OCI-LY1 (cell line): ENCODE data around the gene DDX53.

Experiments used
- H2AFZ ChIP-seq: fragments of 200-600 bp; sonication (generic), shearing (Covaris generic); 2 replicates; pipeline ENCODE4 v1.6.0; 2014; ENCODE audit warnings: antibody characterized with exemption, mild to moderate bottlenecking, low read length
- H3F3A ChIP-seq: fragments of 200-600 bp; sonication (generic), shearing (Covaris generic); 2 replicates; pipeline ENCODE4 v1.6.0; 2014; ENCODE audit warnings: mild to moderate bottlenecking, antibody characterized with exemption, low read length, moderate library complexity; ENCODE audit not compliant: insufficient read depth
- H3K27ac ChIP-seq: fragments of 200-600 bp; sonication (generic); 2 replicates; pipeline ENCODE4 v1.5.1; 2014; ENCODE audit warnings: low read length, mixed run types, mild to moderate bottlenecking, low read depth; ENCODE audit not compliant: poor library complexity, severe bottlenecking
- H3K27me3 ChIP-seq: fragments of 200-600 bp; sonication (generic); 2 replicates; pipeline ENCODE4 v1.6.0; 2014; ENCODE audit warnings: antibody characterized with exemption, mild to moderate bottlenecking, low read length, moderate library complexity; ENCODE audit not compliant: insufficient read depth
- H3K36me3 ChIP-seq: fragments of 200-600 bp; sonication (generic); 2 replicates; pipeline ENCODE4 v1.6.1; 2014; ENCODE audit warnings: mild to moderate bottlenecking, antibody characterized with exemption, low read length, moderate library complexity, mixed read lengths; ENCODE audit not compliant: insufficient read depth
- H3K4me1 ChIP-seq: fragments of 200-600 bp; sonication (generic); 2 replicates; pipeline ENCODE4 v1.5.1; 2014; ENCODE audit warnings: mild to moderate bottlenecking, low read length, moderate library complexity; ENCODE audit not compliant: insufficient read depth, severe bottlenecking
- H3K4me2 ChIP-seq: fragments of 200-600 bp; sonication (generic), shearing (Covaris generic); 2 replicates; pipeline ENCODE4 v1.6.1; 2014; ENCODE audit warnings: low read length
- H3K4me3 ChIP-seq: fragments of 200-600 bp; sonication (generic); 2 replicates; pipeline ENCODE4 v1.5.1; 2014; ENCODE audit warnings: low read length, low read depth, mild to moderate bottlenecking, mixed read lengths; ENCODE audit not compliant: poor library complexity, severe bottlenecking
- H3K79me2 ChIP-seq: fragments of 200-600 bp; shearing (Covaris generic); 2 replicates; pipeline ENCODE4 v1.6.1; 2016; ENCODE audit warnings: mixed run types, low read length, mixed read lengths; ENCODE audit not compliant: insufficient read depth
- H3K9ac ChIP-seq: fragments of 200-600 bp; sonication (generic), shearing (Covaris generic); 2 replicates; pipeline ENCODE4 v1.6.1; 2014; ENCODE audit warnings: mild to moderate bottlenecking, low read length, mixed read lengths
- H3K9me2 ChIP-seq: fragments of 200-600 bp; sonication (generic), shearing (Covaris generic); 2 replicates; pipeline ENCODE4 v1.6.1; 2014; ENCODE audit warnings: low read depth, mild to moderate bottlenecking, low read length, mixed read lengths
- H3K9me3 ChIP-seq: fragments of 200-600 bp; shearing (Covaris generic); 2 replicates; pipeline ENCODE4 v1.6.1; 2014; ENCODE audit warnings: low read length, mixed read lengths
- H4K20me1 ChIP-seq: fragments of 200-600 bp; sonication (generic), shearing (Covaris generic); 2 replicates; pipeline ENCODE4 v1.6.0; 2016; ENCODE audit warnings: mild to moderate bottlenecking, low read length; ENCODE audit not compliant: insufficient read depth
- CTCF ChIP-seq: fragments of 200-600 bp; sonication (generic), shearing (Covaris generic); IDR thresholded peaks from 2 replicates; pipeline ENCODE4 v1.5.1; 2017; ENCODE audit warnings: mild to moderate bottlenecking, antibody characterized with exemption, low read length, moderate library complexity, mixed read lengths
- EZH2 ChIP-seq: fragments of 200-600 bp; sonication (generic), shearing (Covaris generic); IDR thresholded peaks from 2 replicates; pipeline ENCODE4 v1.8.0; 2017; ENCODE audit warnings: borderline replicate concordance, mixed run types, mild to moderate bottlenecking, antibody characterized with exemption, low read length, moderate library complexity, mixed read lengths

The DDX53 gene

GRCh38 chrX:23052324-23052723 is 52.6 kb downstream of the DDX53 start:
- no peaks in the 10 kb centered on the region for H4K20me1 ChIP-seq
- TF ChIP-seq CTCF (no peak), EZH2 (no peak)
- no peaks in the 10 kb centered on the region for H3K79me2 ChIP-seq
- no peaks in the 10 kb centered on the region for H3K9me2 ChIP-seq
- no peaks in the 10 kb centered on the region for H3K4me1 ChIP-seq
- no peak overlapping the region for H3K9ac ChIP-seq
- no peaks in the 10 kb centered on the region for H3F3A ChIP-seq
- no peaks in the 10 kb centered on the region for H3K9me3 ChIP-seq
- H2AFZ ChIP-seq = no peak overlapping the region
- no peak overlapping the region for H3K4me2 ChIP-seq
- no peaks in the 10 kb centered on the region for H3K27me3 ChIP-seq
- no peaks in the 10 kb centered on the region for H3K36me3 ChIP-seq
- H3K4me3 ChIP-seq = no peak overlapping the region
- H3K27ac ChIP-seq = no peak overlapping the region
